Panc1 (cell line): ENCODE results near the gene IPO13. TPM values are rescaled to one million over a fixed set of nuclear protein-coding genes. Genes with fewer than 3 reads are reported as not detected.

Experiments used
- ATAC-seq: fragments of 200-7000 bp; cut with Tn5 transposase; 2 replicates; pipeline ENCODE4 v1.9.1; 2020; ENCODE audit warnings: mild to moderate bottlenecking, moderate library complexity
- BruUV-seq: library from RNA; stranded (reverse); fragments of 400-500 nt; replicated peaks from 2 replicates; lab custom pipeline; 2021; lab: Mats Ljungman, UMichigan
- CTCF ChIA-PET: fragments of 300-600 bp; sonication (Branson Sonifier 250); formaldehyde crosslinking; loops from one replicate; lab custom pipeline; 2022; ENCODE audit warnings: antibody characterized with exemption; lab: Charles Lee
- POLR2A ChIA-PET: fragments of 300-600 bp; sonication (Branson Sonifier 250); formaldehyde crosslinking; loops from one replicate; lab custom pipeline; 2022; ENCODE audit warnings: antibody characterized with exemption; lab: Charles Lee
- DNase-seq: peaks from one replicate; pipeline ENCODE4 v3.0.0-alpha.2; 2010; ENCODE audit warnings: low read depth, low spot score
- H3K27ac ChIP-seq: 2 replicates; pipeline ENCODE4 v1.5.1; 2011; ENCODE audit warnings: mild to moderate bottlenecking, low read length, inconsistent platforms
- H3K27me3 ChIP-seq: fragments of 200-500 bp; sonication (Bioruptor generic); 2 replicates; pipeline ENCODE4 v1.6.0; 2014; ENCODE audit warnings: low read length, inconsistent platforms; ENCODE audit not compliant: control insufficient read depth, insufficient read depth
- H3K36me3 ChIP-seq: fragments of 200-500 bp; sonication (Bioruptor generic); 2 replicates; pipeline ENCODE4 v1.5.1; 2014; ENCODE audit warnings: inconsistent platforms, mild to moderate bottlenecking, low read length, moderate library complexity; ENCODE audit not compliant: control insufficient read depth, insufficient read depth
- H3K4me1 ChIP-seq: 2 replicates; pipeline ENCODE4 v1.5.1; 2011; ENCODE audit warnings: inconsistent platforms, mild to moderate bottlenecking, low read length, moderate library complexity; ENCODE audit not compliant: control insufficient read depth, insufficient read depth
- H3K4me3 ChIP-seq, 2 experiments: 2 replicates each; pipeline ENCODE4 v1.5.1; 2011 to 2012; ENCODE audit warnings: low read depth in 2 of 2, low read length in 2 of 2, mild to moderate bottlenecking in 2 of 2, inconsistent platforms in 1 of 2, moderate library complexity in 1 of 2
- H3K9me3 ChIP-seq: fragments of 200-500 bp; sonication (Bioruptor generic); 2 replicates; pipeline ENCODE4 v1.5.1; 2014; ENCODE audit warnings: low read depth, mild to moderate bottlenecking, inconsistent platforms, low read length, moderate library complexity; ENCODE audit not compliant: control insufficient read depth, insufficient read depth
- CTCF ChIP-seq: fragments of 450-650 bp; IDR thresholded peaks from 2 replicates; pipeline ENCODE4 v1.5.1; 2017; ENCODE audit warnings: mild to moderate bottlenecking
- POLR2AphosphoS5 ChIP-seq: IDR thresholded peaks from 2 replicates; pipeline ENCODE4 v1.6.1; 2012; ENCODE audit warnings: mild to moderate bottlenecking, low read depth, low read length, moderate library complexity
- REST ChIP-seq, 2 experiments: IDR thresholded peaks; 2 replicates each; pipeline ENCODE4 v1.6.1; 2011 to 2012; ENCODE audit warnings: low read depth in 2 of 2, control low read depth in 1 of 2, low read length in 1 of 2, mild to moderate bottlenecking in 1 of 2, moderate library complexity in 1 of 2; ENCODE audit not compliant: insufficient read depth in 1 of 2
- SIN3A ChIP-seq: IDR thresholded peaks from 2 replicates; pipeline ENCODE4 v1.6.1; 2012; ENCODE audit warnings: low read depth, mild to moderate bottlenecking, low read length, moderate library complexity, borderline replicate concordance; ENCODE audit not compliant: insufficient read depth
- TCF7L2 ChIP-seq: IDR thresholded peaks from 2 replicates; pipeline ENCODE4 v1.6.1; 2011; ENCODE audit warnings: mild to moderate bottlenecking, low read depth, low read length, inconsistent platforms
- in situ Hi-C: cut with HindIII; loops from 2 replicates; pipeline ENCODE4 v1.10.0; 2016; ENCODE audit warnings: low sequenced_read_pairs, low pct_unique_long_range_greater_than_20kb
- intact Hi-C: fragments of 100-400 bp; cut with micrococcal nuclease; formaldehyde crosslinking; loops from one replicate; pipeline ENCODE4 v1.10.0; 2022; ENCODE audit not compliant: unreplicated experiment
- total RNA-seq: library from RNA; stranded (reverse); gene quantifications from one replicate; pipeline ENCODE4 v1.2.1, GENCODE V29; 2021; ENCODE audit not compliant: unreplicated experiment

The IPO13 gene
- total RNA-seq, 1 experiment from 2014 or later: 40.0 TPM

- no peak for ATAC-seq
- no TSS peak for BruUV-seq
- H3K27me3 ChIP-seq: no peaks in the 10 kb centered on the region
- intact Hi-C loops (no loop called here), in situ Hi-C loops (no loop called here)
- no peak for DNase-seq
- CTCF ChIA-PET: interaction anchor here (1.1 kb wide), 1 partner anchor 20 kb away, joined by 4 read pairs; no protein-coding TSS in a partner anchor
- no peak overlapping the region for H3K4me3 ChIP-seq
- no peaks in the 10 kb centered on the region for H3K9me3 ChIP-seq
- H3K4me1 ChIP-seq: no peaks in the 10 kb centered on the region
- POLR2A ChIA-PET: no interaction called here
- no peaks in the 10 kb centered on the region for H3K36me3 ChIP-seq
- TF ChIP-seq TCF7L2 (no peak), POLR2AphosphoS5 (no peak), SIN3A (no peak), REST (IDR thresholded peaks at IDR 0.05; ENCODE audit: insufficient read depth in 1 of 2, low read depth in 2 of 2, low read length in 1 of 2) (no peak), CTCF (no peak)
- no peak overlapping the region for H3K27ac ChIP-seq
These were observed 31.9 kb upstream of the IPO13 start for GRCh38 chr1:43914576-43915525.

GRCh38 chr1:43919906-43920305, 26.8 kb upstream of the IPO13 start:
- Histone ChIP-seq H3K9me3 (no peaks in the 10 kb centered on the region), H3K27ac (no peak overlapping the region), H3K4me1 (no peaks in the 10 kb centered on the region), H3K4me3 (no peak overlapping the region), H3K27me3 (no peaks in the 10 kb centered on the region), H3K36me3 (no peaks in the 10 kb centered on the region)
- CTCF ChIA-PET: no interaction called here
- BruUV-seq: no TSS peak
- POLR2A ChIA-PET: no interaction called here
- ATAC-seq: no peak
- no peak for TF ChIP-seq POLR2AphosphoS5
- TF ChIP-seq CTCF: no peak
- no peak for TF ChIP-seq SIN3A
- no peak for TF ChIP-seq TCF7L2
- TF ChIP-seq REST (IDR thresholded peaks at IDR 0.05; ENCODE audit: insufficient read depth in 1 of 2, low read depth in 2 of 2, low read length in 1 of 2): no peak
- intact Hi-C loops: no loop called here
- in situ Hi-C loops: no loop called here
- no peak for DNase-seq
